ENCODE measurements around the gene BMP8A.

The BMP8A gene

DNA sequence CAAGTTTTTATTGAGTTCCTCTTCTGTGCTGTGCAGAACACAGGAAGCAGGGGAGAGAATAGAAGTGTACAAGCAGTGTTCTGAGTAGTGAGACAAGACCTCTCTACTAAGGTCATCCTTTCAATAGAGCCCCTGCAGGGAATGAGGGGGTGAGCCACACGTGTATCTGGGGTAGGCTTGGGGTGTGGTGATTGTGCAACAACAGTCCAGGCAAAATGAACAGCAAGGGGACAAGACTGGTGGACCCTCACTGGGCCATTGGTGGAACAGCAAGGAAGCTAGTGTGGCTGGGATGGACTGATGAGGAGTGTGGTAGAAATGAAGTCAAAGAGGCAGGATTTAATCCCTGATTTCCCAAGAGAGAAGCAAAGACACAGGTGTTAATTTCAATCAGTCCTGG lies 8.2 kb upstream of the BMP8A start:
- no peak for TF ChIP-seq SIN3A (IDR thresholded peaks at IDR 0.05; ENCODE audit: borderline replicate concordance, insufficient read depth, low read length)

- TF ChIP-seq SIN3A (IDR thresholded peaks at IDR 0.05; ENCODE audit: borderline replicate concordance, insufficient read depth, low read length) (no peak), POLR2AphosphoS5 (IDR thresholded peaks at IDR 0.05; ENCODE audit: low read depth, low read length) (no peak), REST (IDR thresholded peaks at IDR 0.05; ENCODE audit: insufficient read depth in 1 of 2, low read depth in 2 of 2, low read length in 2 of 2) (no peak), FOXP2 (optimal IDR thresholded peaks at IDR 0.05; ENCODE audit: borderline replicate concordance, extremely low read depth, extremely low read length, insufficient read depth) (no peak), TAF1 (IDR thresholded peaks at IDR 0.05; ENCODE audit: borderline replicate concordance, insufficient read depth, low read length) (no peak)
Observed at GRCh38 chr1:39484564-39484963, 6.9 kb upstream of the BMP8A start.

DNA sequence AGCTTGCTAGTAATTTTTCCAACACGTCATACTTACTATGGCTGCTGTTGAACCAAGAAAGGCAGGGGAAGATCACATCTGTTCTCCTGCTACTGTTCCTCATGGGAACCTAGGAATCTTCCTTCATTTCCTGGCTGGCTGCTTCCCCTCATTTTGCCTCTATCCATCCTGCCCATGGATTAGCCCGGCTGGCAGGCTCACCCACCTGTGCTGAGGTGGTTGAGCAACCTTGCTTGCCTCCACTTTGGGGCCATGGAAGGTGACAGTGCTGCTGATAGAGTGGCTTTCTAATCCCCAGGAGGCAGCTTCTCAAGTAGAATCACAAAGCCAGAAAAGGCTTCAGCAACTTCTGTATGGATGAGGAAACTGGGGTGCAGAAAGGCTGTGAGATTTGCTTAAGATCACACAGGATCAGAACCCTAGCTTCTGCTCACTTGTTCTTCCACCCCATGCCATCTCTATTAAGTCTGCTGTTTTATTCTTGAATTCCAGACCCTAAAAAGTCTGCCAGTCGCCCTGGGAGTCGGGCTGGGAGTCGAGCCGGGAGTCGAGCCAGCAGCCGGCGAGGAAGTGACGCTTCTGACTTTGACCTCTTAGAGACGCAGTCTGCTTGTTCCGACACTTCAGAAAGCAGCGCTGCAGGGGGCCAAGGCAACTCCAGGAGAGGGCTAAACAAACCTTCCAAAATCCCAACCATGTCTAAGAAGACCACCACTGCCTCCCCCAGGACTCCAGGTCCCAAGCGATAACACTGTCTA lies 6.2 kb upstream of the BMP8A start:
- TF ChIP-seq TAF1 (IDR thresholded peaks at IDR 0.05; ENCODE audit: borderline replicate concordance, insufficient read depth, low read length) (no peak), SIN3A (IDR thresholded peaks at IDR 0.05; ENCODE audit: borderline replicate concordance, insufficient read depth, low read length) (no peak), FOXP2 (optimal IDR thresholded peaks at IDR 0.05; ENCODE audit: borderline replicate concordance, extremely low read depth, extremely low read length, insufficient read depth) (no peak), REST (IDR thresholded peaks at IDR 0.05; ENCODE audit: insufficient read depth in 1 of 2, low read depth in 2 of 2, low read length in 2 of 2) (no peak), POLR2AphosphoS5 (IDR thresholded peaks at IDR 0.05; ENCODE audit: low read depth, low read length) (no peak)

DNA sequence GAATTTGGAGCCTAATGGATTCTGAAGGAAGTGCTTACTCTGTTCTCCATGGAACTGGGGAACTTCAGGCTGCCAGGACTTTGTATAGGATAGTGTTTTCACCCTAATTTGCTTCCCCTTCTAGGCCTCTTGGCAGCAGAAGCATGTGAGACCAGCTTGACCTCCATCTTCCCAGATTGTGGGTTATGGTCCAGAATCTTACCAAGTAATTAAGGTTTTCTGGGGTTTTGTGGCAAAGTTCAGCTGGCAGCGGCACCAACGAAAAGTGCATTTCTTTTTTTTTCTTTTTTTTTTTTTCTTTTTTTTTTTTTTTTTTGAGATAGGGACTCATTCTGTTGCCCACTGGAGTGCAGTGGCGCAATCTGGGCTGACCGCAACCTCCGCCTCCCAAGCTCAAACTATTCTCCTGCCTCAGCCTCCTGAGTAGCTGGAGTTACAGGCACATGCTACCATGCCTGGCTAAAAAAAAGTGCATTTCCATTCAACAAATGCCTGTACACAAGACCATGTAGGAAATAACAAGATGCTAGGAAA lies 3.4 kb upstream of the BMP8A start:
- TF ChIP-seq POLR2AphosphoS5 (IDR thresholded peaks at IDR 0.05; ENCODE audit: low read depth, low read length): no peak
- TF ChIP-seq TAF1 (IDR thresholded peaks at IDR 0.05; ENCODE audit: borderline replicate concordance, insufficient read depth, low read length): no peak
- no peak for TF ChIP-seq REST (IDR thresholded peaks at IDR 0.05; ENCODE audit: insufficient read depth in 1 of 2, low read depth in 2 of 2, low read length in 2 of 2)
- TF ChIP-seq FOXP2 (optimal IDR thresholded peaks at IDR 0.05; ENCODE audit: borderline replicate concordance, extremely low read depth, extremely low read length, insufficient read depth): no peak
- no peak for TF ChIP-seq SIN3A (IDR thresholded peaks at IDR 0.05; ENCODE audit: borderline replicate concordance, insufficient read depth, low read length)

- no peak for TF ChIP-seq SIN3A (IDR thresholded peaks at IDR 0.05; ENCODE audit: borderline replicate concordance, insufficient read depth, low read length)
- no peak for TF ChIP-seq FOXP2 (optimal IDR thresholded peaks at IDR 0.05; ENCODE audit: borderline replicate concordance, extremely low read depth, extremely low read length, insufficient read depth)
- no peak for TF ChIP-seq REST (IDR thresholded peaks at IDR 0.05; ENCODE audit: insufficient read depth in 1 of 2, low read depth in 2 of 2, low read length in 2 of 2)
- no peak for TF ChIP-seq TAF1 (IDR thresholded peaks at IDR 0.05; ENCODE audit: borderline replicate concordance, insufficient read depth, low read length)
- no peak for TF ChIP-seq POLR2AphosphoS5 (IDR thresholded peaks at IDR 0.05; ENCODE audit: low read depth, low read length)
Observed at GRCh38 chr1:39488793-39489566, 2.5 kb upstream of the BMP8A start.
